ENCODE data around the gene TRAF3.
"Not testable (repeated sequence)": the region's sequence is repeated elsewhere in the genome, so short reads cannot be mapped to it uniquely, and the experiment has no call there.

TRAF3 gene

DNA sequence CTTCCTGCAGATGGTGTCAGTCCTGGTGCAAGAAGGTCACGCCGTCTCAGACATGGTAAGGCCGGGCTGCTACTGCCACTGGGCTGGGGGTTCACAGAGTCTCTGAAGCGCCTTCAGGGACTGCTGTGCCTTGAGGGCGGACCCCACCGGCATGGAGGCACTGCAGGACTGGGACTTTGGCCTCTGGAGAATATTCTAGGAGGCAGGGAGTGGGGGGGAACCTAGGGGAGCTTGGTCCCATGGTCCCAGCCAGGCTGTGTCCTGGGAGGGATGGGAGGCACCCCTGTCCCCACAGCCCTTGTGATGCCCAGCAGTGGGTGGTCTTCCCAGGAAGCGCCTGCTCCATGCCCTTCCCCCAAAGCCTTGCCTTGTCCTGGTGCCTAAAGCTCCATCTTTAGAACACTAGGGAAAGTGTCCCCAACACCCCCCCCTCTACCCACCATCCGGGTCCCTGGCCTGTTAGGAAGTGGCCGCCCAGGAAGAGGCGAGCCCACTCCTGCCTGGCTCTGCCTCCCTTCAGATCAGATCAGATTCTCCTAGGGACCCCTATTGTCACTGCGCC is 146.8 kb downstream of the TRAF3 start:
- no peak for DNase-seq (ENCODE audit: low read depth in 2 of 2)

GRCh38 chr14:102924632-102925588 is 147.7 kb downstream of the TRAF3 start:
- DNase-seq (ENCODE audit: low read depth in 2 of 2): no peak

DNA sequence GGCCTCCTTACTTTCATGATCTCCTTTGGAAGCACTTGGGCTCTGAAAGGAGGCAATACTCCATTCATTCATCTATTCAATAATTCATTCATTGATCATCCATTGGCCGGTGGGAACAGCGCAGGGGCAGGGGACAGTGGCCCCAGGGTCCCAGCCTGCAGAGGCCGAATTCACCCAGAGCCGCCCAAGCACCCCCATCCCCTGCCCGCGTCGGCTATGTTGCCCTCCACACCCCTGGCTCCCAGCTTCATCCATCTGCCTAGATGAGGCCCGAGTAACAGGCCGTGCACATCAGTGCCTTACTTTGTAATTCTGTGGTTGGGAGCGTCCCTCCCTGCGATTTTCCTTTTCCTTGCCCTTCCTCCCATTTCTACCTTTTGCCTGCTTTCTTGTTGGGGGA is 148.4 kb downstream of the TRAF3 start:
- DNase-seq (ENCODE audit: low read depth in 2 of 2): no peak

- no peak for DNase-seq (ENCODE audit: low read depth in 2 of 2)
These were observed 148.9 kb downstream of the TRAF3 start for GRCh38 chr14:102926104-102926503.

GRCh38 chr14:102926840-102927239 is 149.6 kb downstream of the TRAF3 start:
- not testable (repeated sequence) for DNase-seq (ENCODE audit: low read depth in 2 of 2)

DNA sequence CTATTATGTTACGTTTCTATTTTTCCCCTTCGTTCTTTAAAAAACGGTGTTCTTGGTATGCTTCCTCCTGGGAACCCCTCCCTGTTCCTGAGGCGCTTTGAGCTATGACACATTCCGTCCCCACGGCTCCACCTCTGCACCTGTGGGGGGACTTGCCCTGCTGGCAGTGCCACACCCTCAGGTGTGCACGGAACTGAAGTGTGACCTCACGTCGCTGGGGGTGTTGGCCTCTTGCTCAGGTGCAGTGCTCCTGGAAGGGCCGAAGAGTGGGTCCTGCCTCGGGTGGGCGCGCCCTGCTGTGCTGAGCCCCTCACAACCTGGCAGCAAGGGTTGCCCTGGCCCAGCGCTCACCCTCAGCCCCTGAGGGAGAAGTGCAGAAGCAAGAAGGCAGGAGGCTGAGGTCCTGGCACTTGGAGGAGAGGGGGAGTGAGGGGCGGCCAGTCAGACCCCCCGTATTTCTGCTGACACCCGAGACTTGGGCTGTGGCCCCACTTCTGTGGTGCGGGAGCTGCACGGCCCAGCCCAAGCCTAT is 150.2 kb downstream of the TRAF3 start:
- no peak for DNase-seq (ENCODE audit: low read depth in 2 of 2)

DNA sequence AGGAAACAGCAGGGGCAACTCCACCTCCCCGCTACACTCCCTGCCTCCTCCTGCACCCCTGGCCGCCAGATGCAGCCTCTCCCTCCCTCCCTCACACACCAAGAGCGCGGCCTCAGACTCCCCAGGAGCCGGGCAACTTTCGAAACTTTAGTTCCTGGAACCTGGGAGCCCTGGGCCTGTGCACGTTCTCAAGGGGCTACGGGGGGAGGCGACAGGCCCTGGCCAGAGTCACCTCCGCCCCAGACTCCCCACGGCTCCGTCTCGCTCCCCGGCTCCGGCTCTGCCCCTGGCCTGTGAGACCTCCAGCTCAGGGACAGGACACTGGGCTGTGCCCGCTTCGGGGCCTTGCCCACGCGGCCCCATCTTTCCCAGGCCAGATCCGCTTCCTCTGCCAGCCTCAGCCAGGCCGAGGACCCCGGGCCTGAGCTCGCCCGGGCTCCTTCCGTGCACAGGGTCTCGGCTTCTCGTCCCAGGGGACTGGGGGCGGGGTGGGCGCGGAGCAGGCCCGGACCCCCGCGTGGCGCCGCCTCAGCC is 150.7 kb downstream of the TRAF3 start:
- DNase-seq (ENCODE audit: low read depth in 2 of 2): no peak

DNA sequence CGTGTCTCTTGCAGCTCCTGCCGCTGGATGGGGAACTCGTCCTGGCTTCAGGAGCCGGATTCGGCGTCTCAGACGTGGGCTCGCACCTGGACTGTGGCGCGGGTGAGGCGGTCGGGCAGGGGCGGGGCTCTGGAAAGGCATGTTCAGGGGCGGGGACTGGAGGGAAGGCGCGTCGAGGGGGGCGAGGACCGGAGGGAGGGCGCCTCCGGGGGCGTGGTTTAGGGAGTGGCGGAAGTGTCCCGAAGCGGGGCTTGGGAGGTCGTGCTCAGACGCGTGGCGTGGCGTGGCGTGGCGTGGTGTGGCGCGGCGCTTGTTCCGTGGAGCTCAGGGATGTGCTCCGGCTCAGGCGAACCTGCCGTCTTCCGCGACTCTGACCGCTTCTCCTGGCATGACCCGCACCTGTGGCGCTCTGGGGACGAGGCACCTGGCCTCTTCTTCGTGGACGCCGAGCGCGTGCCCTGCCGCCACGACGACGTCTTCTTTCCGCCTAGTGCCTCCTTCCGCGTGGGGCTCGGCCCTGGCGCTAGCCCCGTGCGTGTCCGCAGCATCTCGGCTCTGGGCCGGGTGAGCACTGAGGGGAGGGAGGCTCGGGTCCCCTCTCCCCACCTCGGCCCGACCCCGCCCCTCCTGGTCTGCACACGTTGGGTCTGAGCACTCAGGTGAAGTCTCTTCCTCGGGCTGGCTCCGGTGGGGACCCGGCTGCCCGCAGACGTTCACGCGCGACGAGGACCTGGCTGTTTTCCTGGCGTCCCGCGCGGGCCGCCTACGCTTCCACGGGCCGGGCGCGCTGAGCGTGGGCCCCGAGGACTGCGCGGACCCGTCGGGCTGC is 151.4 kb downstream of the TRAF3 start:
- DNase-seq (ENCODE audit: low read depth in 2 of 2): peak; percentile 64 to 65

- no peak for DNase-seq (ENCODE audit: low read depth in 2 of 2)
These were observed 152.2 kb downstream of the TRAF3 start for GRCh38 chr14:102929241-102930137.

DNA sequence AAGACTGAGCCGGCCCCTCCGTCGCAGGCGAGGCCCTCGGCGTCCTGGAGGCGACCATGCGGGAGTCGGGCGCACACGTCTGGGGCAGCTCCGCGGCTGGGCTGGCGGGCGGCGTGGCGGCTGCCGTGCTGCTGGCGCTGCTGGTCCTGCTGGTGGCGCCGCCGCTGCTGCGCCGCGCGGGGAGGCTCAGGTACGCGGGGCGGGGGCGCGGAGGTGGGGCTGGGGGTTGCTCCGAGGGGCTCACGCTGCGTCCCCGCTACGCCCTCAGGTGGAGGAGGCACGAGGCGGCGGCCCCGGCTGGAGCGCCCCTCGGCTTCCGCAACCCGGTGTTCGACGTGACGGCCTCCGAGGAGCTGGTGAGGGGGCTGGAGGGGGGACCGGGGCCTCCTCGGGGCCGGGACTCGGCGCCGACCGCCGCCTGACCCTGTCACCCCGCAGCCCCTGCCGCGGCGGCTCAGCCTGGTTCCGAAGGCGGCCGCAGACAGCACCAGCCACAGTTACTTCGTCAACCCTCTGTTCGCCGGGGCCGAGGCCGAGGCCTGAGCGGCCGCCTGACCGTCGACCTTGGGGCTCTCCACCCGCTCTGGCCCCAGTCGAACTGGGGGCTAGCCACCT is 153.0 kb downstream of the TRAF3 start:
- no peak for DNase-seq (ENCODE audit: low read depth in 2 of 2)

GRCh38 chr14:102930753-102931579 is 153.7 kb downstream of the TRAF3 start:
- no peak for DNase-seq (ENCODE audit: low read depth in 2 of 2)

DNA sequence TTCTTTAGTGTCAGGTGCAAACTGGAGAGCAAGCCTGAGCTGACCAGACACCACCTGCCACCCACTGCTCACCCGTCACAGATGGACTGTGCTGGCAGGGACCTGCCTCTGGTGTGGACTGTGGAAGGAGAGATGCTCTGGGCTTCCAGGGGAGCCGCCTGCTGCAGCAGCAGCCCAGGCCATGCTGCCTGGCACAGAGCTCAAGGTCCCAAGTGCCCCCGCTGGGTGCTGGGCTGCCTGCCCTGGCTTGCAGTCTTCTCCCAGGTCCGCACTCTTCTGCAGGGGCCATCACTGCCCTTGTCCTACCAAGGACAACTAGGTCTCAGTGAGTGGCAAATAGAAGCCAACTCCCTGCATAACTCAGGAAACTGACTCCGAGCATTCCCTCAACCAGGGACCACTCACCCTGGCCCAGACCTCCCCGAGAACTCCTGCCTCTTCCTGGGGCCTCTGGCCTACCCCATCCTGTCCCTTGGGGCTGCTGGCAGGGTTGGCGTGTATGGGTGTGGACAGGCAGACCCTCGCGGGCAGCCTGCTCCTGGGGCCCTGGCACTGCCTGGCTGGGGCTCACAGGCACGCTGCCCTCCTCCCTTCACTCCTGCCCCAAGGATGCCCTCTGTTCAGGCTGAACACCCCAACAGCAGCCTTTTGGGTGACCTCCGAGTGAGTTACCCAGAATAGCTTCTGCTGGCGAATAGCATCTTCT is 154.5 kb downstream of the TRAF3 start:
- no peak for DNase-seq (ENCODE audit: low read depth in 2 of 2)

DNA sequence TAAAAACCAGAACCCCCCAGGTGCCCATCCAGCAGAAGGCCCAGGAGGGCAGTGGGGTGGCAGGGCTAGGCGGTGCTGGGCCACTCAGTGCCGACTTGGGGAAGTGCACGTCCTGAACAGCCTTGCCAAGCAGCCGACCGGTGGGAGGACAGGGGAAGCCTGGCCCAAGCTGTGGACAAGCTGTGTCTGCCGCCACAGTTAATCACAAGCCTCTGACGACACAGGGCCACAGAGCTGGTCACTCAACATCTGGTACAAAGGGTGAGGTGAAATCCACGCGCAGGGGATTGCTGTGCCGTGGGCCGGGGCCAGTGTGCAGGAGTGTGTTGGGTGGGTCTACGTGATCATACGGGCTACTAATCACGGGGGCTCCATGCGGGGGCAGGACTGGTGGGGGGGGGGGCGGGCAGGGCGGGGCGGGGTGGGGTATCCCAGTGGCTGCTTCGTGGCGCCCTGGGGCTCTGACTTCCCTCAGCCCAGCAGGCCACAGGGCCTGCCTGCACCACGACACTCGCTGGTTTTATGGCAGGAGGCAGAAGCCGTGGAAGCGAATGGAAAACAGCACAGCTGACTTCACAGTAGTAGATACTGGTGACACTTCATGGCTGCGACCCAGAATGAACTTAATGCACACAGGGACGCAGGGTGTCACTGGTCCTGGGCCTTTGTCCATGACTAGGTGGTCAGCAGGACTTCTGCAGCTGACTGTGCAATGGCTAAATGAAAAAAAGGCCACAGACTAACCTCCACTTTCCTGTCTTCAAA is 155.4 kb downstream of the TRAF3 start:
- DNase-seq (ENCODE audit: low read depth in 2 of 2): no peak

GRCh38 chr14:102933618-102934231 is 156.5 kb downstream of the TRAF3 start:
- no peak for DNase-seq (ENCODE audit: low read depth in 2 of 2)

DNA sequence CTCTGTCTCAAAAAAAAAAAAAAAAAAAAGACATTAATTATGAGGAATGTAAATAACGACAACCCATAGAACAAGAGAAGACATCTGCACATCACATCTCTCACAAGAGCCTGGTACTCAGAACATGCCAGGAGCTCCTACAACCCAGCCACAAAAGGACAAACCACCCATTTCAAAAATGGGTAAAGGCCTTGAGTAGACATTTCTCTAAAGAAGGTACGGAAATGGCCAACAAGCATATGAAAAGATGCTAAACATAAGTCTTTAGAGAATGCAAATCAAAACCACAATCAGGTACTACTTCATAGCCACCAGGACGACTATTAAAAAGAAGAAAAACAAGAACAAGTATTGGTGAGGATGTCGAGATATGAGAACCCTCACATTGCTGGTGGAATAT is 158.5 kb downstream of the TRAF3 start:
- no peak for DNase-seq (ENCODE audit: low read depth in 2 of 2)

GRCh38 chr14:102937331-102938175 is 160.3 kb downstream of the TRAF3 start:
- DNase-seq (ENCODE audit: low read depth in 2 of 2): no peak

- DNase-seq (ENCODE audit: low read depth in 2 of 2): no peak
These were observed 160.9 kb downstream of the TRAF3 start for GRCh38 chr14:102938191-102938590.
